ENCODE data around the gene KRTAP9-7. TPM values are rescaled to one million over a fixed set of nuclear protein-coding genes. Genes with fewer than 3 reads are reported as not detected.

Gene KRTAP9-7
- total and polyA plus RNA-seq, 10 of the 15 experiments (the other 5 are each of a cell fraction or from before 2014, with no cell fraction given) = not detected

- Histone ChIP-seq H3K9me3 (replicated peaks; ENCODE audit: control insufficient read depth, insufficient read depth, low read length) (no peaks in the 10 kb centered on the region), H3K4me3 (no peak overlapping the region), H3K4me2 (ENCODE audit: control insufficient read depth, insufficient read depth) (no peak overlapping the region), H3K9ac (ENCODE audit: control insufficient read depth, insufficient read depth, low read length) (no peak overlapping the region), H3K79me2 (ENCODE audit: control insufficient read depth, insufficient read depth, low read length) (no peaks in the 10 kb centered on the region), H3K4me1 (ENCODE audit: control insufficient read depth, insufficient read depth, low read length) (no peaks in the 10 kb centered on the region), H3K27me3 (replicated peaks in 1 of 2; ENCODE audit: control insufficient read depth in 2 of 2, insufficient read depth in 2 of 2, low read length in 1 of 2) (no peaks in the 10 kb centered on the region; a peak in 1 of 4 replicates), H3K36me3 (ENCODE audit: control insufficient read depth in 2 of 2, insufficient read depth in 2 of 2, low read length in 1 of 2) (no peaks in the 10 kb centered on the region), H3K27ac (ENCODE audit: control insufficient read depth, insufficient read depth) (no peak overlapping the region), H4K20me1 (ENCODE audit: control insufficient read depth, insufficient read depth) (no peaks in the 10 kb centered on the region), H2AFZ (ENCODE audit: control insufficient read depth, low read depth, low read length) (no peak overlapping the region)
- SMC1A ChIA-PET (ENCODE audit: uncharacterized antibody, unreplicated experiment) = no interaction called here
- intact Hi-C loops (cut with micrococcal nuclease; ENCODE audit: unreplicated experiment) = no loop called here
- WGBS (ENCODE audit: insufficient coverage, insufficient replicate concordance, low lambda C conversion rate, missing lambda C conversion rate) = 0% methylated on average over 1 of the region's 1 CpG
- RAD21 ChIA-PET (ENCODE audit: unreplicated experiment) = no interaction called here
- FAIRE-seq = no peak
- no TSS peak for BruUV-seq (replicated peaks)
- TF ChIP-seq NBN (IDR thresholded peaks at IDR 0.05) (no peak), SP1 (IDR thresholded peaks at IDR 0.05; ENCODE audit: low read depth, low read length) (no peak), ESRRA (IDR thresholded peaks at IDR 0.05; ENCODE audit: low read length) (no peak), IKZF1 (conservative IDR thresholded peaks at IDR 0.05) (no peak), NR2C2 (IDR thresholded peaks at IDR 0.05; ENCODE audit: borderline replicate concordance, control insufficient read depth, insufficient read length, low read depth) (no peak), MXI1 (IDR thresholded peaks at IDR 0.05; ENCODE audit: low read depth, low read length) (no peak), STAT1 (conservative IDR thresholded peaks at IDR 0.05) (no peak), ASH2L (IDR thresholded peaks at IDR 0.05; ENCODE audit: borderline replicate concordance, low read depth) (no peak), RFX5 (IDR thresholded peaks at IDR 0.05; ENCODE audit: low read depth, low read length) (no peak), SREBF1 (IDR thresholded peaks at IDR 0.05; ENCODE audit: low read length) (no peak), POLR2AphosphoS5 (IDR thresholded peaks at IDR 0.05; ENCODE audit: low read length) (no peak), FOXK2 (IDR thresholded peaks at IDR 0.05) (no peak), STAT3 (IDR thresholded peaks at IDR 0.05; ENCODE audit: low read depth, low read length) (no peak), E4F1 (IDR thresholded peaks at IDR 0.05; ENCODE audit: borderline replicate concordance, partially characterized antibody) (no peak), ELK1 (IDR thresholded peaks at IDR 0.05; ENCODE audit: low read depth, low read length) (no peak), HCFC1 (IDR thresholded peaks at IDR 0.05; ENCODE audit: low read length) (no peak), ATF7 (IDR thresholded peaks at IDR 0.05; ENCODE audit: low read depth) (no peak), GABPA (IDR thresholded peaks at IDR 0.05; ENCODE audit: low read depth) (no peak), ZNF217 (IDR thresholded peaks at IDR 0.05) (no peak), ZNF207 (IDR thresholded peaks at IDR 0.05; ENCODE audit: borderline replicate concordance) (no peak)
- ATAC-seq = no peak
- in situ Hi-C loops (cut with MboI) = no loop called here
- DNase-seq (ENCODE audit: low read depth, low spot score) = no peak
- CTCF ChIA-PET = interaction anchor here (0.5 to 0.6 kb wide), 2 partner anchors 345 to 388 kb away, joined by 3 read pairs; no protein-coding TSS in a partner anchor
- POLR2A ChIA-PET = no interaction called here
These were observed 18.5 kb downstream of the KRTAP9-7 start for GRCh38 chr17:41294016-41294415.

All from GM12878 (cell line).